Activated naive CD4-positive, alpha-beta T cell (primary cell): ENCODE data around the gene MDP1.

Experiments
- DNase-seq, 4 experiments: peaks; one replicate each; lab custom pipeline; 2025; lab: John Stamatoyannopoulos, UW

MDP1 gene

GRCh38 chr14:24215495-24216344 is at the start of gene MDP1:
MDP1 (minus strand) TSS chr14:24216066; CDS start chr14:24215955, 111 bp downstream.
- peak; percentile 52 to 82 (median 66) for DNase-seq

GRCh38 chr14:24264298-24264697 is 48.4 kb upstream of the MDP1 start:
- no peak for DNase-seq

GRCh38 chr14:24263848-24264247 is 48.0 kb upstream of the MDP1 start:
- no peak for DNase-seq

GRCh38 chr14:24262821-24263733 is 47.2 kb upstream of the MDP1 start, which contains the start of gene TGM1:
TGM1 (minus strand) TSS chr14:24263177; CDS start chr14:24262352, 825 bp downstream.
- no peak for DNase-seq

- DNase-seq: no peak
Measured at GRCh38 chr14:24261969-24262327, 46.1 kb upstream of the MDP1 start.

- no peak for DNase-seq
Measured at GRCh38 chr14:24261256-24261968, 45.5 kb upstream of the MDP1 start.

- DNase-seq: no peak
Measured at GRCh38 chr14:24260780-24261157, 44.9 kb upstream of the MDP1 start.

GRCh38 chr14:24260026-24260779 is 44.3 kb upstream of the MDP1 start:
- DNase-seq: no peak

GRCh38 chr14:24259282-24260025 is 43.6 kb upstream of the MDP1 start:
- DNase-seq: no peak

GRCh38 chr14:24258548-24259265 is 42.8 kb upstream of the MDP1 start:
- no peak for DNase-seq

GRCh38 chr14:24258119-24258518 is 42.3 kb upstream of the MDP1 start:
- DNase-seq: no peak

GRCh38 chr14:24256960-24257359 is 41.1 kb upstream of the MDP1 start:
- no peak for DNase-seq

- DNase-seq: no peak
Measured at GRCh38 chr14:24255931-24256711, 40.3 kb upstream of the MDP1 start.

- no peak for DNase-seq
Measured at GRCh38 chr14:24255438-24255837, 39.6 kb upstream of the MDP1 start.

- no peak for DNase-seq
Measured at GRCh38 chr14:24254630-24255392, 38.9 kb upstream of the MDP1 start.

GRCh38 chr14:24253936-24254335 is 38.1 kb upstream of the MDP1 start:
- no peak for DNase-seq

GRCh38 chr14:24252289-24253124 is 36.6 kb upstream of the MDP1 start:
- DNase-seq: no peak

GRCh38 chr14:24251880-24252288 is 36.0 kb upstream of the MDP1 start:
- DNase-seq: no peak
